Pancreas (tissue), 10 donors: ENCODE results near the gene GAS7. TPM values are rescaled to one million over a fixed set of nuclear protein-coding genes. Genes with fewer than 3 reads are reported as not detected.
"Not testable (repeated sequence)": the region's sequence is repeated elsewhere in the genome, so short reads cannot be mapped to it uniquely, and the experiment has no call there.

ENCODE experiments used
- ATAC-seq, 4 donors: fragments of 200-7000 bp; cut with Tn5 transposase; one replicate each; pipeline versions ENCODE4 v1.8.0 to v1.9.1; 2020; ENCODE audit warnings: mild to moderate bottlenecking in 4 of 4, moderate library complexity in 4 of 4
- DNase-seq, 6 donors: peaks; one replicate each; pipeline ENCODE4 v3.0.0-alpha.2; 2020
- FAIRE-seq: peaks from 2 replicates; lab custom pipeline; 2012; peaks lifted over from hg19 to GRCh38; lab: Jason Lieb, UNC
- H3K27ac ChIP-seq, 4 donors: fragments of 200-600 bp; sonication (generic); 1 replicate in 3 of 4; 2 replicates in 1 of 4; pipeline versions ENCODE4 v1.5.0 to v1.8.0; 2020
- H3K27me3 ChIP-seq, 4 donors: fragments of 200-600 bp; one replicate each; pipeline ENCODE4 v1.8.0; 2021
- H3K36me3 ChIP-seq, 3 donors: fragments of 200-600 bp; sonication (generic) in 1 of 3; one replicate each; pipeline versions ENCODE4 v1.5.0 to v1.8.0; 2020 to 2021
- H3K4me1 ChIP-seq, 3 donors: fragments of 200-600 bp; one replicate each; pipeline ENCODE4 v1.8.0; 2021
- H3K4me3 ChIP-seq, 4 donors: fragments of 200-600 bp; sonication (generic) in 2 of 4; one replicate each; pipeline versions ENCODE4 v1.5.0 to v1.8.0; 2020 to 2021
- H3K9me3 ChIP-seq, 4 donors: fragments of 200-600 bp; one replicate each; pipeline ENCODE4 v1.8.0; 2021
- WGBS, 2 donors: extraction: QIAGEN DNeasy Blood & Tissue Kit; methylation state at CpG; one replicate each; pipeline ENCODE4 v1.1.7; 2013; 5-methylcytosine and 5-hydroxymethylcytosine counted together
- intact Hi-C, 3 donors: fragments of 100-400 bp; cut with DNase I; formaldehyde crosslinking; loops; one replicate each; pipeline versions ENCODE4 v1.11.1 to v1.14.2; 2022
- polyA plus RNA-seq, 2 donors: library from polyadenylated mRNA; stranded (reverse); fragments of 200-250 nt; gene quantifications; one replicate each; pipeline ENCODE4 v1.2.3, GENCODE V29; 2013
- total RNA-seq, 6 donors: library from RNA; stranded (reverse); fragmentation: NEBNext Ultra II Directional in 4 of 6; extraction: Animal tissue kit (Norgen Biotek cat#: 25700) in 4 of 6; gene quantifications; one replicate each; pipeline versions ENCODE4 v1.2.1 to v1.2.4, GENCODE V29; 2021 to 2023
- TF ChIP-seq, protein P1 (sequence below), 4 donors: fragments of 200-600 bp; sonication (generic) in 3 of 4; IDR thresholded peaks; one replicate each; pipeline versions ENCODE4 v1.5.0 to v1.8.0; 2021; ENCODE audit warnings: antibody characterized with exemption in 4 of 4
- donor health status: healthy with polysubstance abuse.
- donor health status: DM: no; HTN: no; CAD: no; lungs with moderate emphysema.
- donor health status: DM: no; HTN: no; CAD: no.
- donor health status: control.
- donor health status: control.
- donor health status: Bipolar disorder and iron deficiency.
- donor health status: DM: yes; HTN: yes; CAD: no.
- donor health status: DM: no; HTN: no; CAD: no.
- donor health status: DM: no; HTN: no; CAD: no.
- donor health status: DM: yes; HTN: yes; CAD: no.

Gene GAS7
- total and polyA plus RNA-seq, 8 donors, result 1.9 to 22.9 (median 3.7) TPM

DNA sequence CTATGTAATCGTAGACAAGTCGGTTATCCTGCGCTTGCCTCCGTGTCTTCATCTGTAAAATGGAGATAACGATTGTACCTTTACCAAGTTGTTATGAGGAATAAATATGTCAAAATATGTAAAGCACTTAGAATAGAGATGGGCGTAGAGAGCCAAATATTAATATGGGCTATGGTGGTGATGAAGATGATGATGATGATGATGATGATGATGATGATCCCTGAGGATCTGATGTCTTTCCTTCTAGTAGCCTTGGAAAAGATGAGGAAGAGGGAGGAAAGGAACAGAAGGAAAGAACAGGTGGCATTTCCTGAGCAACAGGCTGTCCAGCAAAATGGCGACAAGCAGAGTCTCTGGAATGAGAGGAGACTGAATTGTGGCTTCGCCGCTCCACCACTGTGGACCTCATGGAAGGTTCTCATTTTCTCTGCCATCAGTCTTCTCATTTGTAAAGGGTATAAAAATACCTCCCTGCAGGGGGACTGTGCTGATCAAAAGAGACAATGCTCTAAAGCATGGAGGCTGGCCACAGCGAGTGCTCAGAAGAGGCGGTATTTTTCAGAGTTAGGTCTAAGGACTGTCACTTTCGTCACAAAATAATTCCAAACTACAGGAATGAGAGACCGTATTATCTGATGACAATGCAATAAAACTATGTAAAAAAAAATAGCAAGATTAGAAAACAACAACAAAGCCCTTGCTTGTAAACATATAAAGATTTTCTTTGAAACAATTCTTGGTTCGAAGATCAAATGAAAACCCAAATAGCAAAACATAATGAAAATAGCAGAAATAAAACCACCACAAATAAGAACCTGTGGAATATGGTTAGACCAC, 276.2 kb downstream of the GAS7 start:
- Histone ChIP-seq H3K9me3 (no peaks in the 10 kb centered on the region), H3K27me3 (no peaks in the 10 kb centered on the region), H3K4me3 (no peak overlapping the region), H3K36me3 (no peaks in the 10 kb centered on the region), H3K27ac (no peak overlapping the region), H3K4me1 (no peaks in the 10 kb centered on the region)
- FAIRE-seq (no peak), DNase-seq (no peak), ATAC-seq (no peak)
- intact Hi-C loops, result no loop called here
- 83 to 88% methylated on average over 14 of the region's 14 CpGs for WGBS, 2 donors
- TF ChIP-seq, protein P1, sequence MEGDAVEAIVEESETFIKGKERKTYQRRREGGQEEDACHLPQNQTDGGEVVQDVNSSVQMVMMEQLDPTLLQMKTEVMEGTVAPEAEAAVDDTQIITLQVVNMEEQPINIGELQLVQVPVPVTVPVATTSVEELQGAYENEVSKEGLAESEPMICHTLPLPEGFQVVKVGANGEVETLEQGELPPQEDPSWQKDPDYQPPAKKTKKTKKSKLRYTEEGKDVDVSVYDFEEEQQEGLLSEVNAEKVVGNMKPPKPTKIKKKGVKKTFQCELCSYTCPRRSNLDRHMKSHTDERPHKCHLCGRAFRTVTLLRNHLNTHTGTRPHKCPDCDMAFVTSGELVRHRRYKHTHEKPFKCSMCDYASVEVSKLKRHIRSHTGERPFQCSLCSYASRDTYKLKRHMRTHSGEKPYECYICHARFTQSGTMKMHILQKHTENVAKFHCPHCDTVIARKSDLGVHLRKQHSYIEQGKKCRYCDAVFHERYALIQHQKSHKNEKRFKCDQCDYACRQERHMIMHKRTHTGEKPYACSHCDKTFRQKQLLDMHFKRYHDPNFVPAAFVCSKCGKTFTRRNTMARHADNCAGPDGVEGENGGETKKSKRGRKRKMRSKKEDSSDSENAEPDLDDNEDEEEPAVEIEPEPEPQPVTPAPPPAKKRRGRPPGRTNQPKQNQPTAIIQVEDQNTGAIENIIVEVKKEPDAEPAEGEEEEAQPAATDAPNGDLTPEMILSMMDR (IDR thresholded peaks at IDR 0.05), result no peak

DNA sequence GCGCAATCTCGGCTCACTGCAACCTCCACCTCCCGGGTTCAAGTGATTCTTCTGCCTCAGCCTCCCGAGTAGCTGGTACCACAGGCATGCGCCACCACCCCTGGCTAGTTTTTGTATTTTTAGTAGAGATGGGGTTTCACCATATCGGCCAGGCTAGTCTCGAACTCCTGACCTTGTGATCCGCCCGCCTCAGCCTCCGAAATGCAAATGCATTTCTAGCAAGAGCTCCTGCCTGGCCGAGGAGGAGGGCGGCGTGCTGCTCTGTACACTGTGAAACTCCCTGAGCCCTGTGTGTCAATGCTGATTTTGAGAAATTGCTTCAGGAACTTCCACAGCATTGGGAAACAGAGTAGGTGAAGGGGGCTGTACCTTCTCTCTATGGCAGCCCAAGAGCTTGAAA, 277.2 kb downstream of the GAS7 start:
- H3K9me3 ChIP-seq, H3K4me1 ChIP-seq, H3K27me3 ChIP-seq, intact Hi-C loops, H3K4me3 ChIP-seq, ATAC-seq, DNase-seq, H3K27ac ChIP-seq, FAIRE-seq, H3K36me3 ChIP-seq: not testable (repeated sequence)
- 66 to 83% methylated on average over 13 of the region's 13 CpGs for WGBS, 2 donors

DNA sequence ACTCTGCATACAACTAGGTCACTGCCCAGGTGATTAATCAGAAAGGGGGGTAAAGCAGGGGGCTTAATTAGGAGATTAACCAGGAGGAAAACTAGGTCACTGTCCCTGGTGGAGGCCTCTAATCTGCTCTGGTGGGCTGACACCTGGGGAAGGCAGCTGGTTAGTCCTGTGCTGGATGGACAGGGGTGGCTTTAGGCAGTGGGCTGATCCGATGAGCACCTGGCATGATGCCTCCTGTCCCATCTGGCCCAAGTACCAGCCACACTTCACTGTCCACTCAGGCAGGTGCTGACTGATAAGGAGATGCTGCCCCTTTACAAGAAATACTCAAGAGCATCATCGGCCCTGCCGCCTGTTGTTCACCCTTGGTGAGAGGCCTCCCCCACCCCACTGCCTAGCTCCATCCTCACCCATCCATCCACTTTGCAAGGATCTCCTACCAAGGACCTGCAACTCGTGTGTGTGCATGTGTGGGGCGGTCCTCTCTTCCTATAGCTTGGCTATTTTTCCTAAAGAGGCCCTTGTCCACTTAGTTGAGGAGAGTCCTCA, 279.5 kb downstream of the GAS7 start:
- Histone ChIP-seq H3K9me3 (no peaks in the 10 kb centered on the region), H3K36me3 (no peaks in the 10 kb centered on the region), H3K27ac (no peak overlapping the region), H3K4me3 (no peak overlapping the region), H3K4me1 (no peaks in the 10 kb centered on the region), H3K27me3 (no peaks in the 10 kb centered on the region)
- WGBS, 2 donors, result 64 to 75% methylated on average over 5 of the region's 5 CpGs
- no peak for DNase-seq
- intact Hi-C loops, result no loop called here
- ATAC-seq, result no peak
- no peak for FAIRE-seq
- TF ChIP-seq, protein P1 (IDR thresholded peaks at IDR 0.05), result no peak

DNA sequence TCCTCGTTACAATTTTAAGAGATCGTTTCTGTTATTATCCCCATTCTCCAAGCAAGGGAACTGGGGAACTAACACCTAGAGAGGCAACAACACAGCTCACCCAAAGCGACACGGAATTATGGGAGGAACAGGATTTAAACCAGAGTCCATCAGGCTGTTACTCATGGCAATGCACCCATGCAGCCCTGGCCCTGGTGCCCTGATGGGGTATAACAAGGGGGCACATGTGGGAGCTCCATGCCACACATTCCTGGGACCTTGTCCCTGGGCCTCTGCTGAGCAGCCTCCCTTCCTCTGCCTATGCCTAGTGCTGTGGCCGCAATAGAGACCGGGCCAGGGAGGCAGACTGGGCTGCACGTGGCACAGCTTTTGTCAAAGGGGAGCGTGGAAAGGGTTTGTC, 280.1 kb downstream of the GAS7 start:
- ATAC-seq (no peak), DNase-seq (no peak), FAIRE-seq (no peak)
- TF ChIP-seq, protein P1 (IDR thresholded peaks at IDR 0.05), result no peak
- no peaks in the 10 kb centered on the region for H3K4me1 ChIP-seq
- intact Hi-C loops, result no loop called here
- 71 to 80% methylated on average over 8 of the region's 8 CpGs for WGBS, 2 donors
- H3K27ac ChIP-seq, result no peak overlapping the region
- no peak overlapping the region for H3K4me3 ChIP-seq
- H3K36me3 ChIP-seq, result no peaks in the 10 kb centered on the region
- H3K27me3 ChIP-seq, result no peaks in the 10 kb centered on the region
- no peaks in the 10 kb centered on the region for H3K9me3 ChIP-seq

DNA sequence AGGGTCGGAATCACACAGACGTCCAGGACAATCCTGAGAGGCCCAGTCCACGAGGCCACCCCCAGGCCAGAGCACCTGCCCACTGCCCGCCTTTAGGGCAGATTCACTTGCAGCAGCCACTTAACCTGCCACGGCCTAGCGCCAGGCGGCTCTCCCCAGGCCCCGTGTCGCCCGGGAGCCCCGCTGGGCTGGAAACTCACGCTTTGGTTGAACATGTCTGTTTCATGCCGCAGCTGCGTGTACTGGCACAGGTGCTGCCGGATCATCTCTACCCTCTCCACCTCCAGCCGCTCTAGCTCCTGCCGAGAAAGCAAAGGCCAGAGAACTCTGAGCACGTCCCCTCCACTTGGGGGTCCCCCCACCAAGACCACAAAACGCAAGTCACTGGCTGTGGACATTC, 280.6 kb downstream of the GAS7 start:
- Histone ChIP-seq H3K4me1 (no peaks in the 10 kb centered on the region), H3K27ac (no peak overlapping the region), H3K4me3 (no peak overlapping the region), H3K9me3 (no peaks in the 10 kb centered on the region), H3K27me3 (no peaks in the 10 kb centered on the region), H3K36me3 (no peaks in the 10 kb centered on the region)
- no peak for FAIRE-seq
- intact Hi-C loops, result no loop called here
- TF ChIP-seq, protein P1 (IDR thresholded peaks at IDR 0.05), result no peak
- no peak for ATAC-seq
- 70 to 76% methylated on average over 19 of the region's 19 CpGs for WGBS, 2 donors
- no peak for DNase-seq
